Hindlimb muscle (tissue), 1 donor: ENCODE measurements around the gene TTI1. TPM values are rescaled to one million over a fixed set of nuclear protein-coding genes. Genes with fewer than 3 reads are reported as not detected.
A peak's percentile ranks its signal among the peaks of the same experiment; 100 is the strongest.

ENCODE experiments used
- DNase-seq: peaks from one replicate; pipeline ENCODE4 v3.0.0-alpha.2; 2013
- polyA plus RNA-seq: library from polyadenylated mRNA; unstranded; fragments of 120-200 nt; gene quantifications from one replicate; pipeline ENCODE4 v1.2.1, GENCODE V29; 2013; ENCODE audit not compliant: insufficient read length

The TTI1 gene
- polyA plus RNA-seq: 17.4 TPM

GRCh38 chr20:38033330-38034107, at the start of gene TTI1, which contains the start of gene RPRD1B:
TTI1 (minus strand) TSS chr20:38033456; CDS start chr20:38013816, 19,640 bp downstream.
RPRD1B (plus strand) TSS chr20:38033746; CDS start chr20:38033948, 202 bp downstream.
- peak; percentile 98 for DNase-seq

- DNase-seq: no peak
Measured at GRCh38 chr20:38082894-38083293, 49.6 kb upstream of the TTI1 start.

- DNase-seq: no peak
Measured at GRCh38 chr20:38081575-38081974, 48.3 kb upstream of the TTI1 start.

- no peak for DNase-seq
Measured at GRCh38 chr20:38079353-38079752, 46.1 kb upstream of the TTI1 start.

GRCh38 chr20:38078084-38078483, 44.8 kb upstream of the TTI1 start:
- no peak for DNase-seq

- no peak for DNase-seq
Measured at GRCh38 chr20:38076548-38076947, 43.3 kb upstream of the TTI1 start.

GRCh38 chr20:38075161-38075998, 42.1 kb upstream of the TTI1 start:
- DNase-seq: no peak

GRCh38 chr20:38073307-38074071, 40.2 kb upstream of the TTI1 start:
- DNase-seq: peak; percentile 70

- peak; percentile 30 for DNase-seq
Measured at GRCh38 chr20:38072898-38073297, 39.6 kb upstream of the TTI1 start.

GRCh38 chr20:38067717-38068365, 34.6 kb upstream of the TTI1 start:
- DNase-seq: peak; percentile 23

- no peak for DNase-seq
Measured at GRCh38 chr20:38066969-38067716, 33.9 kb upstream of the TTI1 start.

GRCh38 chr20:38065764-38066375, 32.6 kb upstream of the TTI1 start:
- peak; percentile 51 for DNase-seq

- no peak for DNase-seq
Measured at GRCh38 chr20:38063911-38064530, 30.8 kb upstream of the TTI1 start.

- DNase-seq: no peak
Measured at GRCh38 chr20:38062890-38063289, 29.6 kb upstream of the TTI1 start.

GRCh38 chr20:38061109-38061508, 27.9 kb upstream of the TTI1 start:
- no peak for DNase-seq

- DNase-seq: no peak
Measured at GRCh38 chr20:38060536-38060935, 27.3 kb upstream of the TTI1 start.

GRCh38 chr20:38059832-38060231, 26.6 kb upstream of the TTI1 start:
- no peak for DNase-seq

- peak; percentile 75 for DNase-seq
Measured at GRCh38 chr20:38057351-38057972, 24.2 kb upstream of the TTI1 start.

GRCh38 chr20:38055848-38056247, 22.6 kb upstream of the TTI1 start:
- DNase-seq: no peak

GRCh38 chr20:38055294-38055693, 22.0 kb upstream of the TTI1 start:
- DNase-seq: no peak
